WTC11 (cell line): ENCODE results near the gene TMEM134. TPM values are rescaled to one million over a fixed set of nuclear protein-coding genes. Genes with fewer than 3 reads are reported as not detected.

ENCODE experiments used
- ATAC-seq: fragments of 200-7000 bp; cut with Tn5 transposase; 2 replicates; pipeline ENCODE4 v1.10.0; 2021; ENCODE audit warnings: mild to moderate bottlenecking, moderate library complexity
- CTCF ChIA-PET: fragments of 300-600 bp; sonication (Branson Sonifier 250); formaldehyde crosslinking; loops from one replicate; lab custom pipeline; 2021; ENCODE audit warnings: antibody characterized with exemption; lab: Charles Lee
- POLR2A ChIA-PET: fragments of 350-600 bp; sonication (Branson Sonifier 250); formaldehyde crosslinking; loops from one replicate; lab custom pipeline; 2021; ENCODE audit warnings: antibody characterized with exemption; lab: Charles Lee
- DNase-seq: peaks from one replicate; pipeline ENCODE4 v3.0.0; 2021; ENCODE audit warnings: low spot score
- H3K27ac Mint-ChIP-seq: 2 replicates; pipeline ENCODE4 v1.8.0; 2021; ENCODE audit warnings: mixed read lengths
- H3K27me3 Mint-ChIP-seq: 2 replicates; pipeline ENCODE4 v1.8.0; 2021; ENCODE audit warnings: low read depth, mild to moderate bottlenecking, moderate library complexity, mixed read lengths
- H3K36me3 Mint-ChIP-seq: 2 replicates; pipeline ENCODE4 v1.8.0; 2021; ENCODE audit warnings: mixed read lengths
- H3K4me1 Mint-ChIP-seq: 2 replicates; pipeline ENCODE4 v1.8.0; 2022; ENCODE audit warnings: mixed read lengths
- H3K4me3 Mint-ChIP-seq: 2 replicates; pipeline ENCODE4 v1.8.0; 2021; ENCODE audit warnings: mild to moderate bottlenecking, moderate library complexity, mixed read lengths
- H3K9me3 Mint-ChIP-seq: 2 replicates; pipeline ENCODE4 v1.8.0; 2021; ENCODE audit warnings: mixed read lengths
- CREM ChIP-seq: sonication (generic); formaldehyde crosslinking; IDR thresholded peaks from 2 replicates; pipeline ENCODE4 v1.8.1; 2022; ENCODE audit warnings: mild to moderate bottlenecking, missing genetic modification reagents, moderate library complexity
- EMX1 ChIP-seq: fragments of 250-450 bp; sonication (Bioruptor Pico); IDR thresholded peaks from 2 replicates; pipeline ENCODE4 v1.8.0; 2021; ENCODE audit warnings: mild to moderate bottlenecking
- FOXK1 ChIP-seq: sonication (generic); formaldehyde crosslinking; IDR thresholded peaks from 2 replicates; pipeline ENCODE4 v1.8.0; 2022; ENCODE audit warnings: mild to moderate bottlenecking, moderate library complexity, missing genetic modification reagents
- GRHL2 ChIP-seq: fragments of 250-450 bp; sonication (Bioruptor Pico); IDR thresholded peaks from 2 replicates; pipeline ENCODE4 v1.8.0; 2022; ENCODE audit warnings: mild to moderate bottlenecking, moderate library complexity; ENCODE audit not compliant: insufficient replicate concordance, severe bottlenecking
- MYBL2 ChIP-seq: sonication (generic); formaldehyde crosslinking; IDR thresholded peaks from 2 replicates; pipeline ENCODE4 v1.8.1; 2023; ENCODE audit warnings: mild to moderate bottlenecking, moderate library complexity, missing genetic modification reagents
- NFYB ChIP-seq: sonication (generic); formaldehyde crosslinking; conservative IDR thresholded peaks from 2 replicates; pipeline ENCODE4 v1.8.0; 2022; ENCODE audit warnings: low read depth, missing genetic modification reagents
- SMAD4 ChIP-seq: sonication (generic); formaldehyde crosslinking; IDR thresholded peaks from 2 replicates; pipeline ENCODE4 v1.8.0; 2022; ENCODE audit warnings: mild to moderate bottlenecking, missing genetic modification reagents
- TCF7 ChIP-seq: sonication (generic); formaldehyde crosslinking; IDR thresholded peaks from 2 replicates; pipeline ENCODE4 v1.8.0; 2022; ENCODE audit warnings: mild to moderate bottlenecking, low read depth, missing genetic modification reagents, moderate library complexity
- TEAD1 ChIP-seq: sonication (generic); formaldehyde crosslinking; IDR thresholded peaks from 2 replicates; pipeline ENCODE4 v1.8.0; 2022; ENCODE audit warnings: mild to moderate bottlenecking, missing genetic modification reagents
- TEAD4 ChIP-seq: sonication (generic); formaldehyde crosslinking; IDR thresholded peaks from 2 replicates; pipeline ENCODE4 v1.8.0; 2022; ENCODE audit warnings: mild to moderate bottlenecking, missing genetic modification reagents
- ZBTB21 ChIP-seq: sonication (generic); formaldehyde crosslinking; IDR thresholded peaks from 2 replicates; pipeline ENCODE4 v1.8.1; 2023; ENCODE audit warnings: mild to moderate bottlenecking, missing genetic modification reagents, borderline replicate concordance
- ZNF121 ChIP-seq: sonication (generic); formaldehyde crosslinking; IDR thresholded peaks from 2 replicates; pipeline ENCODE4 v1.8.0; 2023; ENCODE audit warnings: missing genetic modification reagents
- ZNF232 ChIP-seq: sonication (generic); formaldehyde crosslinking; IDR thresholded peaks from 2 replicates; pipeline ENCODE4 v1.8.0; 2022; ENCODE audit warnings: mild to moderate bottlenecking, missing genetic modification reagents
- ZNF423 ChIP-seq: fragments of 250-450 bp; sonication (Bioruptor Pico); IDR thresholded peaks from 2 replicates; pipeline ENCODE4 v2.1.2; 2022; ENCODE audit warnings: mild to moderate bottlenecking, moderate library complexity
- total RNA-seq: library from RNA; stranded (reverse); gene quantifications from 3 replicates; pipeline ENCODE4 v1.2.3, GENCODE V29; 2021
- TF ChIP-seq, protein P1 (sequence below): sonication (generic); formaldehyde crosslinking; IDR thresholded peaks from 2 replicates; pipeline ENCODE4 v1.8.1; 2022; ENCODE audit warnings: mild to moderate bottlenecking, moderate library complexity, missing genetic modification reagents
- TF ChIP-seq, protein P2 (sequence below): sonication (generic); formaldehyde crosslinking; IDR thresholded peaks from 2 replicates; pipeline ENCODE4 v1.8.0; 2022; ENCODE audit warnings: mild to moderate bottlenecking, missing genetic modification reagents
- TF ChIP-seq, protein P3 (sequence below): sonication (generic); formaldehyde crosslinking; IDR thresholded peaks from 2 replicates; pipeline ENCODE4 v1.8.1; 2022; ENCODE audit warnings: low read depth, missing genetic modification reagents, borderline replicate concordance
- TF ChIP-seq, protein P4 (sequence below): fragments of 250-450 bp; sonication (Bioruptor Pico); IDR thresholded peaks from 2 replicates; pipeline ENCODE4 v1.9.0; 2021; ENCODE audit warnings: moderate library complexity, mild to moderate bottlenecking, inconsistent platforms, borderline replicate concordance
- TF ChIP-seq, protein P5 (sequence below): fragments of 250-450 bp; sonication (Bioruptor Pico); IDR thresholded peaks from 2 replicates; pipeline ENCODE4 v2.1.2; 2022; ENCODE audit warnings: mild to moderate bottlenecking, moderate library complexity
- TF ChIP-seq, protein P6 (sequence below): sonication (generic); formaldehyde crosslinking; IDR thresholded peaks from 2 replicates; pipeline ENCODE4 v1.8.0; 2023; ENCODE audit warnings: missing genetic modification reagents
- TF ChIP-seq, protein P7 (sequence below): sonication (generic); formaldehyde crosslinking; conservative IDR thresholded peaks from 2 replicates; pipeline ENCODE4 v1.8.1; 2022; ENCODE audit warnings: mild to moderate bottlenecking, missing genetic modification reagents
- TF ChIP-seq, protein P8 (sequence below): fragments of 250-450 bp; sonication (Bioruptor Pico); IDR thresholded peaks from 2 replicates; pipeline ENCODE4 v1.8.0; 2021; ENCODE audit warnings: mild to moderate bottlenecking

Gene TMEM134
- total RNA-seq, 1 experiment from 2014 or later: 55.6 TPM

DNA sequence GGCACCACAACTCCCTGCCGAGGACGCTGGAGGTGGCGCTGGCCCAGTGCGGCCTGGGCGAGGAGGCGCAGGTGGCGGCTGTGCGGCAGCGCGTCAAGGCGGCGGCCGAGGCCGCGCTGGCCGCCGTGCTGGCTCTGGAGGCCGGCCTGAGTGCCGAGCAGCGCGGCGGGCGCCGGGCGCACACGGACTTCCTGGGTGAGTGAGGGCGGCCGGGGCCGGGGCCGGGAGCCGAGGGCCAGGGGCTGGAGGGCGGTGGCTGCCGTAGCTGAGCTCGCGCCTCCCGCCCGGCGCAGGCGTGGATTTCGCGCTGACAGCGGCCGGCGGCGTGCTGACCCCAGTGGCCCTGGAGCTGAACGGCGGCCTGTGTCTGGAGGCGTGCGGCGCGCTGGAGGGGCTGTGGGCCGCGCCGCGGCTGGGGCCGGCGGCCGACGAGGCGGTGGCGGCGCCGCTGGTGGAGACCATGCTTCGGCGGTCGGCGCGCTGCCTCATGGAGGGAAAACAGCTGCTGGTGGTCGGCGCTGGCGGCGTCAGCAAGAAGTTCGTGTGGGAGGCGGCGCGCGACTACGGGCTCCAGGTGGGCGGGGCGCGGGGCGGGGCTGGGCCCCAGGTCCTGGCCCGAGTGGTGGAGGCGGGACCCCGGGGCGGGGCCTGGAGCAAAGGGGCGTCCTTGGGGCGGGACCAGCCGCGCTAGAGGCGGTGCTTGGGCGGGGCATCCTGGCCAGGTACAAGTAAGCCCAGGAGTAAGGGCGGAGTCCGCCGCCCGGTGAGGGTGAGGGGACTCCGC is 48.2 kb downstream of the TMEM134 start (continued):
- TF ChIP-seq ZNF232 (CRISPR knock-in tag) (0 out of 2 replicates have a peak, but pooled peaks have one; percentile 63), CREM (CRISPR knock-in tag) (peak; percentile 74; the same call in 1 of the 2 replicates), ZNF121 (peak; percentile 83), TEAD1 (CRISPR knock-in tag) (peak; percentile 51; the same call in 1 of the 2 replicates), NFYB (CRISPR knock-in tag) (no peak), EMX1 (CRISPR knock-in tag) (no peak), FOXK1 (peak; percentile 51; the same call in 1 of the 2 replicates)
- TF ChIP-seq, protein P1, sequence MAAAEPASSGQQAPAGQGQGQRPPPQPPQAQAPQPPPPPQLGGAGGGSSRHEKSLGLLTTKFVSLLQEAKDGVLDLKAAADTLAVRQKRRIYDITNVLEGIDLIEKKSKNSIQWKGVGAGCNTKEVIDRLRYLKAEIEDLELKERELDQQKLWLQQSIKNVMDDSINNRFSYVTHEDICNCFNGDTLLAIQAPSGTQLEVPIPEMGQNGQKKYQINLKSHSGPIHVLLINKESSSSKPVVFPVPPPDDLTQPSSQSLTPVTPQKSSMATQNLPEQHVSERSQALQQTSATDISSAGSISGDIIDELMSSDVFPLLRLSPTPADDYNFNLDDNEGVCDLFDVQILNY (CRISPR knock-in tag): peak; percentile 92
- TF ChIP-seq, all 79 proteins: peak for 13

DNA sequence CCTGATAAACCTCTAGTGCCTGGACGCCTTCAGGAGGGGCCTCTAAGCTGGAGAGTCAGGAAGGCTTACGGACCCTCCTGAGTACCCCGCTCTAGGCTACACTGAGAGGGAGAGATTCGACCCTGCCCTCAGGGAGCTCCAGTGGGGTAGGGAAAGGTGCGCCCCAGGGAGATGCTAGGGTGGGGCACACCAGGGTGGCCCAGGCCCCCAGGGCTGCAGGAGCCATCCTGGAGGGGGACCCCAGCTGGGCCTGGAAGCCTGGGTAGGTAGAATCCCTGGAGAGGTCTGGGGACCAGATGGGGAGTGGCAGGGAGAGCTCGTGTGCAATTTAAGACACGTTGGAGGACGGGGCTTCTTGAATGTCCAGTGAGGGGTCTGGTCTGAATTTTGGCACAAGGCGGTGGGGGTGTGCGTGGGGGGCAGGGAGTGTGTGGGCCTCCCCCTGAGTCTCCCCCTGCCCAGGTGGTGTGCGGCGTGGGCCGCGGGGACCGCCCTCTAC is 48.9 kb downstream of the TMEM134 start:
- H3K36me3 Mint-ChIP-seq: no peaks in the 10 kb centered on the region
- ATAC-seq (no peak), DNase-seq (no peak)
- no peak for TF ChIP-seq ZBTB21 (CRISPR knock-in tag)
- peak; percentile 35; the same call in 1 of the 2 replicates for TF ChIP-seq ZNF423 (CRISPR knock-in tag)
- no peak for TF ChIP-seq NFYB (CRISPR knock-in tag)
- POLR2A ChIA-PET: interaction anchor here (0.8 to 2.5 kb wide), 6 partner anchors 8 to 49 kb away, joined by 3 to 11 read pairs (median 4); partner anchors contain the start of genes PPP1CA, RAD9A, RPS6KB2 and TMEM134
- peak overlapping the region; percentile 63 for H3K4me3 Mint-ChIP-seq
- peaks cover 19% of the 10 kb centered on the region for H3K4me1 Mint-ChIP-seq
- CTCF ChIA-PET: interaction anchor here (0.8 to 4.1 kb wide), 8 partner anchors 18 to 209 kb away, joined by 3 to 45 read pairs (median 6); partner anchors contain the start of genes CLCF1, NUDT8, PPP1CA and TBC1D10C
- H3K27me3 Mint-ChIP-seq: peaks cover 6% of the 10 kb centered on the region; the same call in 1 of the 2 replicates
- H3K27ac Mint-ChIP-seq: no peak overlapping the region
- H3K9me3 Mint-ChIP-seq: no peaks in the 10 kb centered on the region

DNA sequence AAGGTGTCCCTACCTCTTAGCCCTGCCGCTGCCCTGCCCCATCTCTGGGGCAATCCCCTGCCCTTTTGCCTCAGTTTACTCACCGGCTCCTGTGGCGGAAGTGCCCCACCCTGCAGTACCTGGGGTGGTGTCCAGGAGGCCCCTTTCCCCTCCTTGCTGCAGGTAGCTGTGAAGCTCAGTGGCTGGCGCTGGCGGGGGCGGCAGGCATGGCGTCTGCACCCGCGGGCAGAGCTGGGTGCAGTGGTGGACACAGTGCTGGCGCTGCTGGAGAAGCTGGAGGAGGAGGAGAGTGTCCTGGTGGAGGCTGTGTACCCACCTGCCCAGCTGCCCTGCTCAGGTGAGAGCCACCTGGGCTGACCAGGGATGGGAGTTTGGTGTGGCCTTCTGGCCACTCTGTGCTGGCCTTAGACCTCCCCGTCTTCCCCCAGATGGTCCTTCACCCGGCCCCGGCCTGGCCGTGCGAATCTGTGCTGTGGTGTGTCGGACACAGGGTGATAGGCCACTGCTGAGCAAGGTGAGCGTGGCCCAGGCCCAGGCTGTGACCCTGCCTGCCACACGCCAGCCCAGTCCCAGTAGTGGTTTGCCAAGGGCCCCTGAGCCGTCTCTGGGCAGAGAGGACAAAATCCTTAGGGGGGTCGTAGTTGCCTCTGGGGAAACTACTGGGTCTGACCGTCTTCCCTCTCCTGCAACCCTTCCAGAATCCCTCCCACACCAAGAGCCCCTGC is 49.6 kb downstream of the TMEM134 start:
- no peak overlapping the region for H3K27ac Mint-ChIP-seq
- peak overlapping the region; percentile 29 for H3K4me3 Mint-ChIP-seq
- POLR2A ChIA-PET: interaction anchor here (0.8 to 2.5 kb wide), 4 partner anchors 9 to 454 kb away, joined by 3 to 11 read pairs (median 5); partner anchors contain the start of genes PPP1CA and RPS6KB2
- TF ChIP-seq, protein P2, sequence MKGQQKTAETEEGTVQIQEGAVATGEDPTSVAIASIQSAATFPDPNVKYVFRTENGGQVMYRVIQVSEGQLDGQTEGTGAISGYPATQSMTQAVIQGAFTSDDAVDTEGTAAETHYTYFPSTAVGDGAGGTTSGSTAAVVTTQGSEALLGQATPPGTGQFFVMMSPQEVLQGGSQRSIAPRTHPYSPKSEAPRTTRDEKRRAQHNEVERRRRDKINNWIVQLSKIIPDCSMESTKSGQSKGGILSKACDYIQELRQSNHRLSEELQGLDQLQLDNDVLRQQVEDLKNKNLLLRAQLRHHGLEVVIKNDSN: no peak
- TF ChIP-seq GRHL2 (CRISPR knock-in tag): no peak
- TF ChIP-seq, protein P3, sequence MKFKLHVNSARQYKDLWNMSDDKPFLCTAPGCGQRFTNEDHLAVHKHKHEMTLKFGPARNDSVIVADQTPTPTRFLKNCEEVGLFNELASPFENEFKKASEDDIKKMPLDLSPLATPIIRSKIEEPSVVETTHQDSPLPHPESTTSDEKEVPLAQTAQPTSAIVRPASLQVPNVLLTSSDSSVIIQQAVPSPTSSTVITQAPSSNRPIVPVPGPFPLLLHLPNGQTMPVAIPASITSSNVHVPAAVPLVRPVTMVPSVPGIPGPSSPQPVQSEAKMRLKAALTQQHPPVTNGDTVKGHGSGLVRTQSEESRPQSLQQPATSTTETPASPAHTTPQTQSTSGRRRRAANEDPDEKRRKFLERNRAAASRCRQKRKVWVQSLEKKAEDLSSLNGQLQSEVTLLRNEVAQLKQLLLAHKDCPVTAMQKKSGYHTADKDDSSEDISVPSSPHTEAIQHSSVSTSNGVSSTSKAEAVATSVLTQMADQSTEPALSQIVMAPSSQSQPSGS: no peak
- no peak for TF ChIP-seq TCF7
- TF ChIP-seq, protein P4, sequence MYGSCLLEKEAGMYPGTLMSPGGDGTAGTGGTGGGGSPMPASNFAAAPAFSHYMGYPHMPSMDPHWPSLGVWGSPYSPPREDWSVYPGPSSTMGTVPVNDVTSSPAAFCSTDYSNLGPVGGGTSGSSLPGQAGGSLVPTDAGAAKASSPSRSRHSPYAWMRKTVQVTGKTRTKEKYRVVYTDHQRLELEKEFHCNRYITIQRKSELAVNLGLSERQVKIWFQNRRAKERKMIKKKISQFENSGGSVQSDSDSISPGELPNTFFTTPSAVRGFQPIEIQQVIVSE (CRISPR knock-in tag): no peak
- TF ChIP-seq, protein P5, sequence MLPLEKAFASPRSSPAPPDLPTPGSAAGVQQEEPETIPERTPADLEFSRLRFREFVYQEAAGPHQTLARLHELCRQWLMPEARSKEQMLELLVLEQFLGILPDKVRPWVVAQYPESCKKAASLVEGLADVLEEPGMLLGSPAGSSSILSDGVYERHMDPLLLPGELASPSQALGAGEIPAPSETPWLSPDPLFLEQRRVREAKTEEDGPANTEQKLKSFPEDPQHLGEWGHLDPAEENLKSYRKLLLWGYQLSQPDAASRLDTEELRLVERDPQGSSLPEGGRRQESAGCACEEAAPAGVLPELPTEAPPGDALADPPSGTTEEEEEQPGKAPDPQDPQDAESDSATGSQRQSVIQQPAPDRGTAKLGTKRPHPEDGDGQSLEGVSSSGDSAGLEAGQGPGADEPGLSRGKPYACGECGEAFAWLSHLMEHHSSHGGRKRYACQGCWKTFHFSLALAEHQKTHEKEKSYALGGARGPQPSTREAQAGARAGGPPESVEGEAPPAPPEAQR (CRISPR knock-in tag): no peak
- TF ChIP-seq, protein P6, sequence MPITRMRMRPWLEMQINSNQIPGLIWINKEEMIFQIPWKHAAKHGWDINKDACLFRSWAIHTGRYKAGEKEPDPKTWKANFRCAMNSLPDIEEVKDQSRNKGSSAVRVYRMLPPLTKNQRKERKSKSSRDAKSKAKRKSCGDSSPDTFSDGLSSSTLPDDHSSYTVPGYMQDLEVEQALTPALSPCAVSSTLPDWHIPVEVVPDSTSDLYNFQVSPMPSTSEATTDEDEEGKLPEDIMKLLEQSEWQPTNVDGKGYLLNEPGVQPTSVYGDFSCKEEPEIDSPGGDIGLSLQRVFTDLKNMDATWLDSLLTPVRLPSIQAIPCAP (CRISPR knock-in tag): no peak
- TF ChIP-seq MYBL2 (CRISPR knock-in tag): no peak
- TF ChIP-seq SMAD4: no peak
- TF ChIP-seq, protein P7, sequence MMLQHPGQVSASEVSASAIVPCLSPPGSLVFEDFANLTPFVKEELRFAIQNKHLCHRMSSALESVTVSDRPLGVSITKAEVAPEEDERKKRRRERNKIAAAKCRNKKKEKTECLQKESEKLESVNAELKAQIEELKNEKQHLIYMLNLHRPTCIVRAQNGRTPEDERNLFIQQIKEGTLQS (CRISPR knock-in tag): no peak
- no peak for TF ChIP-seq TEAD4
- TF ChIP-seq, protein P8, sequence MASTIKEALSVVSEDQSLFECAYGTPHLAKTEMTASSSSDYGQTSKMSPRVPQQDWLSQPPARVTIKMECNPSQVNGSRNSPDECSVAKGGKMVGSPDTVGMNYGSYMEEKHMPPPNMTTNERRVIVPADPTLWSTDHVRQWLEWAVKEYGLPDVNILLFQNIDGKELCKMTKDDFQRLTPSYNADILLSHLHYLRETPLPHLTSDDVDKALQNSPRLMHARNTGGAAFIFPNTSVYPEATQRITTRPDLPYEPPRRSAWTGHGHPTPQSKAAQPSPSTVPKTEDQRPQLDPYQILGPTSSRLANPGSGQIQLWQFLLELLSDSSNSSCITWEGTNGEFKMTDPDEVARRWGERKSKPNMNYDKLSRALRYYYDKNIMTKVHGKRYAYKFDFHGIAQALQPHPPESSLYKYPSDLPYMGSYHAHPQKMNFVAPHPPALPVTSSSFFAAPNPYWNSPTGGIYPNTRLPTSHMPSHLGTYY (CRISPR knock-in tag): no peak

More for the DNA sequence above, 49.6 kb downstream of the TMEM134 start:
- CTCF ChIA-PET: interaction anchor here (0.8 to 4.1 kb wide), 7 partner anchors 12 to 68 kb away, joined by 3 to 45 read pairs (median 5); partner anchors contain the start of genes PPP1CA and TBC1D10C
- ATAC-seq (no peak), DNase-seq (no peak)
- Mint-ChIP-seq H3K4me1 (peaks cover 19% of the 10 kb centered on the region), H3K36me3 (no peaks in the 10 kb centered on the region), H3K27me3 (peaks cover 6% of the 10 kb centered on the region; the same call in 1 of the 2 replicates), H3K9me3 (no peaks in the 10 kb centered on the region)
